SU-DHL-6 (cell line): ENCODE results near the gene TMCC3.

Source experiments
- EZH2phosphoT487 ChIP-seq: fragments of 200-600 bp; sonication (generic), shearing (Covaris generic); conservative IDR thresholded peaks from 2 replicates; pipeline ENCODE4 v1.6.1; 2018; ENCODE audit warnings: mild to moderate bottlenecking, antibody characterized with exemption, low read length, moderate library complexity, mixed read lengths
- TF ChIP-seq, protein P1 (sequence below): fragments of 200-600 bp; sonication (generic); IDR thresholded peaks from one replicate; pipeline ENCODE4 v1.5.1; 2017; ENCODE audit warnings: antibody characterized with exemption, mild to moderate bottlenecking, low read length, moderate library complexity; ENCODE audit not compliant: insufficient read depth, poor library complexity, severe bottlenecking

DNA sequence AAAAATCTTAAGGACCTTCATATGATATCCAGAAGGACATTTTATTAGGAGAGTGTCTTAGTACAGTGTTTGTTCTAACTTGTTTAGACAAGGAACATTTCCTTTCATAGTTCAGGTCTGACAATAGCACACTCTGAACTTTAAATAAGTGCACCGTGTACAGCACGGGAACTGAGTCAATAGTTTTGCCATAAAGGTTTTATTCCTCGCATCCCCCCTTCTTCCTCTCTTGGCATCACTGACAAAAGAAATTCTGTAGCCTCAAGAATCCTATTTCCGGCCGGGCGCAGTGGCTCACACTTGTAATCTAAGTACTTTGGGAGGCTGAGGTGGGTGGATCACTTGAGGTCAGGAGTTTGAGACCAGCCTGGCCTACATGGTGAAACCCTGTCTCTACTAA is 58.3 kb downstream of the TMCC3 start:
- TF ChIP-seq, protein P1, sequence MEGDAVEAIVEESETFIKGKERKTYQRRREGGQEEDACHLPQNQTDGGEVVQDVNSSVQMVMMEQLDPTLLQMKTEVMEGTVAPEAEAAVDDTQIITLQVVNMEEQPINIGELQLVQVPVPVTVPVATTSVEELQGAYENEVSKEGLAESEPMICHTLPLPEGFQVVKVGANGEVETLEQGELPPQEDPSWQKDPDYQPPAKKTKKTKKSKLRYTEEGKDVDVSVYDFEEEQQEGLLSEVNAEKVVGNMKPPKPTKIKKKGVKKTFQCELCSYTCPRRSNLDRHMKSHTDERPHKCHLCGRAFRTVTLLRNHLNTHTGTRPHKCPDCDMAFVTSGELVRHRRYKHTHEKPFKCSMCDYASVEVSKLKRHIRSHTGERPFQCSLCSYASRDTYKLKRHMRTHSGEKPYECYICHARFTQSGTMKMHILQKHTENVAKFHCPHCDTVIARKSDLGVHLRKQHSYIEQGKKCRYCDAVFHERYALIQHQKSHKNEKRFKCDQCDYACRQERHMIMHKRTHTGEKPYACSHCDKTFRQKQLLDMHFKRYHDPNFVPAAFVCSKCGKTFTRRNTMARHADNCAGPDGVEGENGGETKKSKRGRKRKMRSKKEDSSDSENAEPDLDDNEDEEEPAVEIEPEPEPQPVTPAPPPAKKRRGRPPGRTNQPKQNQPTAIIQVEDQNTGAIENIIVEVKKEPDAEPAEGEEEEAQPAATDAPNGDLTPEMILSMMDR, result no peak
- no peak for TF ChIP-seq EZH2phosphoT487
